Activated naive CD8-positive, alpha-beta T cell (primary cell): ENCODE data around the gene C2orf49.

Source experiments
- H3K27ac Mint-ChIP-seq: one replicate; pipeline ENCODE4 v1.8.0; 2021; ENCODE audit warnings: mixed read lengths
- H3K27me3 Mint-ChIP-seq: one replicate; pipeline ENCODE4 v1.8.0; 2021; ENCODE audit warnings: mixed read lengths
- H3K36me3 Mint-ChIP-seq: one replicate; pipeline ENCODE4 v1.8.0; 2021; ENCODE audit warnings: mixed read lengths
- H3K4me1 Mint-ChIP-seq: one replicate; pipeline ENCODE4 v1.8.0; 2021; ENCODE audit warnings: low read depth, mixed read lengths
- H3K4me3 Mint-ChIP-seq: one replicate; pipeline ENCODE4 v1.8.0; 2021; ENCODE audit warnings: mild to moderate bottlenecking, mixed read lengths
- H3K9me3 Mint-ChIP-seq: one replicate; pipeline ENCODE4 v1.8.0; 2021; ENCODE audit warnings: low read depth, mixed read lengths

The C2orf49 gene

GRCh38 chr2:105337122-105338019 is at the start of gene C2orf49:
C2orf49 (plus strand) TSS chr2:105337540; CDS start chr2:105337588, 48 bp downstream.
- Mint-ChIP-seq H3K36me3 (no peaks in the 10 kb centered on the region), H3K27ac (peak within 1 kb of the TSS; percentile 100), H3K4me1 (peaks cover 35% of the 10 kb centered on the region), H3K9me3 (no peaks in the 10 kb centered on the region), H3K4me3 (peak within 1 kb of the TSS; percentile 100), H3K27me3 (no peaks in the 10 kb centered on the region)

- H3K9me3 Mint-ChIP-seq = no peaks in the 10 kb centered on the region
- no peak overlapping the region for H3K27ac Mint-ChIP-seq
- peaks cover 2% of the 10 kb centered on the region for H3K4me1 Mint-ChIP-seq
- H3K4me3 Mint-ChIP-seq = no peak overlapping the region
- H3K36me3 Mint-ChIP-seq = peaks cover 14% of the 10 kb centered on the region
- H3K27me3 Mint-ChIP-seq = no peaks in the 10 kb centered on the region
Observed at GRCh38 chr2:105287692-105288091, 49.6 kb upstream of the C2orf49 start.

- Mint-ChIP-seq H3K4me3 (no peak overlapping the region), H3K27me3 (no peaks in the 10 kb centered on the region), H3K27ac (no peak overlapping the region), H3K9me3 (no peaks in the 10 kb centered on the region), H3K4me1 (peaks cover 2% of the 10 kb centered on the region), H3K36me3 (peaks cover 17% of the 10 kb centered on the region)
Observed at GRCh38 chr2:105288133-105288532, 49.2 kb upstream of the C2orf49 start.

- no peaks in the 10 kb centered on the region for H3K27me3 Mint-ChIP-seq
- H3K4me1 Mint-ChIP-seq = peaks cover 2% of the 10 kb centered on the region
- no peak overlapping the region for H3K27ac Mint-ChIP-seq
- peaks cover 19% of the 10 kb centered on the region for H3K36me3 Mint-ChIP-seq
- H3K9me3 Mint-ChIP-seq = no peaks in the 10 kb centered on the region
- no peak overlapping the region for H3K4me3 Mint-ChIP-seq
Observed at GRCh38 chr2:105290981-105291660, 46.2 kb upstream of the C2orf49 start.

GRCh38 chr2:105291981-105292380 is 45.4 kb upstream of the C2orf49 start:
- Mint-ChIP-seq H3K4me3 (no peak overlapping the region), H3K4me1 (peaks cover 2% of the 10 kb centered on the region), H3K9me3 (no peaks in the 10 kb centered on the region), H3K27me3 (no peaks in the 10 kb centered on the region), H3K27ac (no peak overlapping the region), H3K36me3 (peaks cover 19% of the 10 kb centered on the region)

GRCh38 chr2:105294046-105294445 is 43.3 kb upstream of the C2orf49 start:
- Mint-ChIP-seq H3K9me3 (no peaks in the 10 kb centered on the region), H3K4me3 (no peak overlapping the region), H3K4me1 (no peaks in the 10 kb centered on the region), H3K36me3 (peaks cover 22% of the 10 kb centered on the region), H3K27me3 (no peaks in the 10 kb centered on the region), H3K27ac (no peak overlapping the region)

- H3K36me3 Mint-ChIP-seq = peaks cover 22% of the 10 kb centered on the region
- no peaks in the 10 kb centered on the region for H3K4me1 Mint-ChIP-seq
- H3K27me3 Mint-ChIP-seq = no peaks in the 10 kb centered on the region
- no peaks in the 10 kb centered on the region for H3K9me3 Mint-ChIP-seq
- H3K4me3 Mint-ChIP-seq = no peak overlapping the region
- no peak overlapping the region for H3K27ac Mint-ChIP-seq
Observed at GRCh38 chr2:105294844-105295481, 42.4 kb upstream of the C2orf49 start.

- H3K27ac Mint-ChIP-seq = no peak overlapping the region
- no peak overlapping the region for H3K4me3 Mint-ChIP-seq
- H3K27me3 Mint-ChIP-seq = no peaks in the 10 kb centered on the region
- peaks cover 22% of the 10 kb centered on the region for H3K36me3 Mint-ChIP-seq
- no peaks in the 10 kb centered on the region for H3K9me3 Mint-ChIP-seq
- H3K4me1 Mint-ChIP-seq = no peaks in the 10 kb centered on the region
Observed at GRCh38 chr2:105296017-105296611, 41.2 kb upstream of the C2orf49 start.

GRCh38 chr2:105297216-105297615 is 40.1 kb upstream of the C2orf49 start:
- Mint-ChIP-seq H3K9me3 (no peaks in the 10 kb centered on the region), H3K4me3 (no peak overlapping the region), H3K4me1 (peaks cover 6% of the 10 kb centered on the region), H3K36me3 (peaks cover 13% of the 10 kb centered on the region), H3K27ac (no peak overlapping the region), H3K27me3 (no peaks in the 10 kb centered on the region)

- H3K27ac Mint-ChIP-seq = no peak overlapping the region
- H3K36me3 Mint-ChIP-seq = peaks cover 8% of the 10 kb centered on the region
- H3K4me3 Mint-ChIP-seq = no peak overlapping the region
- no peaks in the 10 kb centered on the region for H3K27me3 Mint-ChIP-seq
- H3K9me3 Mint-ChIP-seq = no peaks in the 10 kb centered on the region
- peaks cover 12% of the 10 kb centered on the region for H3K4me1 Mint-ChIP-seq
Observed at GRCh38 chr2:105298017-105298416, 39.3 kb upstream of the C2orf49 start.

- H3K36me3 Mint-ChIP-seq = peaks cover 14% of the 10 kb centered on the region
- H3K9me3 Mint-ChIP-seq = no peaks in the 10 kb centered on the region
- H3K4me1 Mint-ChIP-seq = peaks cover 20% of the 10 kb centered on the region
- H3K4me3 Mint-ChIP-seq = no peak overlapping the region
- H3K27me3 Mint-ChIP-seq = no peaks in the 10 kb centered on the region
- no peak overlapping the region for H3K27ac Mint-ChIP-seq
Observed at GRCh38 chr2:105299290-105299689, 38.0 kb upstream of the C2orf49 start.

- Mint-ChIP-seq H3K4me1 (peaks cover 26% of the 10 kb centered on the region), H3K36me3 (peaks cover 11% of the 10 kb centered on the region), H3K27ac (no peak overlapping the region), H3K4me3 (no peak overlapping the region), H3K27me3 (no peaks in the 10 kb centered on the region), H3K9me3 (no peaks in the 10 kb centered on the region)
Observed at GRCh38 chr2:105301646-105302045, 35.7 kb upstream of the C2orf49 start.

GRCh38 chr2:105307146-105307545 is 30.2 kb upstream of the C2orf49 start:
- Mint-ChIP-seq H3K4me3 (no peak overlapping the region), H3K27ac (no peak overlapping the region), H3K4me1 (peaks cover 44% of the 10 kb centered on the region), H3K27me3 (no peaks in the 10 kb centered on the region), H3K36me3 (peaks cover 8% of the 10 kb centered on the region), H3K9me3 (no peaks in the 10 kb centered on the region)

- H3K4me3 Mint-ChIP-seq = no peak overlapping the region
- peaks cover 8% of the 10 kb centered on the region for H3K36me3 Mint-ChIP-seq
- H3K27ac Mint-ChIP-seq = no peak overlapping the region
- no peaks in the 10 kb centered on the region for H3K27me3 Mint-ChIP-seq
- H3K9me3 Mint-ChIP-seq = no peaks in the 10 kb centered on the region
- peaks cover 41% of the 10 kb centered on the region for H3K4me1 Mint-ChIP-seq
Observed at GRCh38 chr2:105307550-105307949, 29.8 kb upstream of the C2orf49 start.

- peaks cover 8% of the 10 kb centered on the region for H3K36me3 Mint-ChIP-seq
- H3K27ac Mint-ChIP-seq = no peak overlapping the region
- peaks cover 37% of the 10 kb centered on the region for H3K4me1 Mint-ChIP-seq
- no peak overlapping the region for H3K4me3 Mint-ChIP-seq
- H3K27me3 Mint-ChIP-seq = no peaks in the 10 kb centered on the region
- no peaks in the 10 kb centered on the region for H3K9me3 Mint-ChIP-seq
Observed at GRCh38 chr2:105307962-105308361, 29.4 kb upstream of the C2orf49 start.
